Urinary bladder (tissue), 4 donors: Measurements from ENCODE around the gene FAM118B. TPM values are rescaled to one million over a fixed set of nuclear protein-coding genes. Genes with fewer than 3 reads are reported as not detected.

Experiments used
- DNase-seq: peaks from one replicate; pipeline ENCODE4 v3.0.0-alpha.2; 2015; ENCODE audit errors: extremely low spot score
- H3K27ac ChIP-seq: one replicate; pipeline ENCODE4 v1.5.1; 2013; ENCODE audit warnings: low read depth, mild to moderate bottlenecking, moderate library complexity
- H3K36me3 ChIP-seq: one replicate; pipeline ENCODE4 v1.6.1; 2013; ENCODE audit warnings: mild to moderate bottlenecking, moderate library complexity; ENCODE audit not compliant: insufficient read depth
- H3K4me1 ChIP-seq: one replicate; pipeline ENCODE4 v1.6.1; 2013; ENCODE audit warnings: mild to moderate bottlenecking, moderate library complexity; ENCODE audit not compliant: insufficient read depth
- H3K4me3 ChIP-seq: one replicate; pipeline ENCODE4 v1.5.1; 2013; ENCODE audit warnings: low read depth, low read length
- WGBS: extraction: QIAGEN DNeasy Blood & Tissue Kit; methylation state at CpG from one replicate; pipeline ENCODE4 v1.1.7; 2013; 5-methylcytosine and 5-hydroxymethylcytosine counted together
- polyA plus RNA-seq: library from polyadenylated mRNA; stranded (reverse); fragments of 200-250 nt; gene quantifications from one replicate; pipeline ENCODE4 v1.2.3, GENCODE V29; 2013
- total RNA-seq: library from RNA; depleted of rRNA; stranded (reverse); fragments of >200 nt; gene quantifications from one replicate; pipeline ENCODE4 v1.2.3, GENCODE V29; 2014
- donor health status: healthy with polysubstance abuse.
- donor health status: healthy.

FAM118B gene
- total and polyA plus RNA-seq, 2 donors, result 11.1 to 18.0 TPM

GRCh38 chr11:126216526-126217305 is 5.1 kb downstream of the FAM118B start:
- no peaks in the 10 kb centered on the region for H3K4me1 ChIP-seq
- no peaks in the 10 kb centered on the region for H3K36me3 ChIP-seq
- no peak overlapping the region for H3K27ac ChIP-seq
- H3K4me3 ChIP-seq, result no peak overlapping the region
- WGBS, result 86% methylated on average over 6 of the region's 6 CpGs
- no peak for DNase-seq

GRCh38 chr11:126217491-126217890 is 5.9 kb downstream of the FAM118B start:
- no peak for DNase-seq
- no peak overlapping the region for H3K4me3 ChIP-seq

GRCh38 chr11:126219547-126219946 is 8.0 kb downstream of the FAM118B start:
- WGBS, result 83% methylated on average over 4 of the region's 4 CpGs
- H3K36me3 ChIP-seq, result no peaks in the 10 kb centered on the region
- no peak overlapping the region for H3K27ac ChIP-seq
- no peak overlapping the region for H3K4me3 ChIP-seq
- no peaks in the 10 kb centered on the region for H3K4me1 ChIP-seq
- DNase-seq, result no peak

More at GRCh38 chr11:126217491-126217890, 5.9 kb downstream of the FAM118B start:
- Histone ChIP-seq H3K36me3 (no peaks in the 10 kb centered on the region), H3K27ac (no peak overlapping the region), H3K4me1 (no peaks in the 10 kb centered on the region)
- WGBS, result 81% methylated on average over 1 of the region's 1 CpG

GRCh38 chr11:126224647-126225294 is 13.2 kb downstream of the FAM118B start:
- DNase-seq, result no peak
- Histone ChIP-seq H3K4me3 (no peak overlapping the region), H3K4me1 (no peaks in the 10 kb centered on the region), H3K36me3 (no peaks in the 10 kb centered on the region), H3K27ac (no peak overlapping the region)
- 89% methylated on average over 6 of the region's 6 CpGs for WGBS

GRCh38 chr11:126225295-126225665 is 13.7 kb downstream of the FAM118B start:
- 86% methylated on average over 2 of the region's 2 CpGs for WGBS
- no peaks in the 10 kb centered on the region for H3K36me3 ChIP-seq
- H3K27ac ChIP-seq, result no peak overlapping the region
- no peak overlapping the region for H3K4me3 ChIP-seq
- no peaks in the 10 kb centered on the region for H3K4me1 ChIP-seq
- no peak for DNase-seq

- no peaks in the 10 kb centered on the region for H3K36me3 ChIP-seq
- H3K27ac ChIP-seq, result no peak overlapping the region
- H3K4me3 ChIP-seq, result no peak overlapping the region
- 94% methylated on average over 11 of the region's 15 CpGs for WGBS
- H3K4me1 ChIP-seq, result no peaks in the 10 kb centered on the region
- no peak for DNase-seq
These were observed 14.9 kb downstream of the FAM118B start for GRCh38 chr11:126226334-126227084.

- 58% methylated on average over 3 of the region's 3 CpGs for WGBS
- no peak for DNase-seq
- H3K4me1 ChIP-seq, result no peaks in the 10 kb centered on the region
These were observed 18.4 kb downstream of the FAM118B start for GRCh38 chr11:126229858-126230540.

GRCh38 chr11:126231725-126232459 is 20.3 kb downstream of the FAM118B start:
- no peak for DNase-seq
- Histone ChIP-seq H3K27ac (no peak overlapping the region), H3K4me3 (no peak overlapping the region), H3K36me3 (no peaks in the 10 kb centered on the region), H3K4me1 (no peaks in the 10 kb centered on the region)
- 63% methylated on average over 6 of the region's 6 CpGs for WGBS

More at GRCh38 chr11:126229858-126230540, 18.4 kb downstream of the FAM118B start:
- Histone ChIP-seq H3K27ac (no peak overlapping the region), H3K4me3 (no peak overlapping the region), H3K36me3 (no peaks in the 10 kb centered on the region)

GRCh38 chr11:126232683-126233082 is 21.1 kb downstream of the FAM118B start:
- WGBS, result 93% methylated on average over 3 of the region's 3 CpGs

GRCh38 chr11:126233391-126233790 is 21.8 kb downstream of the FAM118B start:
- Histone ChIP-seq H3K4me1 (no peaks in the 10 kb centered on the region), H3K27ac (no peak overlapping the region), H3K36me3 (no peaks in the 10 kb centered on the region), H3K4me3 (no peak overlapping the region)
- WGBS, result 98% methylated on average over 4 of the region's 4 CpGs
- DNase-seq, result no peak

More at GRCh38 chr11:126232683-126233082, 21.1 kb downstream of the FAM118B start:
- no peak for DNase-seq
- H3K4me1 ChIP-seq, result no peaks in the 10 kb centered on the region
- no peak overlapping the region for H3K4me3 ChIP-seq
- no peak overlapping the region for H3K27ac ChIP-seq
- H3K36me3 ChIP-seq, result no peaks in the 10 kb centered on the region

- Histone ChIP-seq H3K4me3 (no peak overlapping the region), H3K36me3 (peaks cover 3% of the 10 kb centered on the region), H3K27ac (no peak overlapping the region), H3K4me1 (no peaks in the 10 kb centered on the region)
- DNase-seq, result no peak
- WGBS, result 88% methylated on average over 2 of the region's 2 CpGs
These were observed 35.1 kb downstream of the FAM118B start for GRCh38 chr11:126246636-126247035.

- no peak overlapping the region for H3K4me3 ChIP-seq
- no peak for DNase-seq
- WGBS, result 97% methylated on average over 4 of the region's 4 CpGs
- no peaks in the 10 kb centered on the region for H3K4me1 ChIP-seq
- no peak overlapping the region for H3K27ac ChIP-seq
- H3K36me3 ChIP-seq, result peaks cover 4% of the 10 kb centered on the region
These were observed 41.7 kb downstream of the FAM118B start for GRCh38 chr11:126253265-126253664.

- Histone ChIP-seq H3K36me3 (peaks cover 4% of the 10 kb centered on the region), H3K4me3 (no peak overlapping the region), H3K4me1 (no peaks in the 10 kb centered on the region), H3K27ac (no peak overlapping the region)
- whole genome bisulfite sequencing, result 52% methylated on average over 1 of the region's 1 CpG
- DNase-seq, result no peak
These were observed 43.2 kb downstream of the FAM118B start for GRCh38 chr11:126254819-126255218.
